ENCODE results near the gene EIF6.

GRCh38 chr20:35316086-35316485 lies 31.5 kb upstream of the EIF6 start:
- TF ChIP-seq SUZ12 (IDR thresholded peaks at IDR 0.05; ENCODE audit: extremely low read depth, insufficient read depth, insufficient read length) (no peak), YY1 (IDR thresholded peaks at IDR 0.05; ENCODE audit: insufficient read depth, insufficient read length) (no peak), ZNF274 (IDR thresholded peaks at IDR 0.05; ENCODE audit: low read depth, low read length) (no peak)

All from NT2/D1 (cell line).